ENCODE measurements around the gene CIAO2A. TPM values are rescaled to one million over a fixed set of nuclear protein-coding genes. Genes with fewer than 3 reads are reported as not detected.

The CIAO2A gene
- total and polyA plus RNA-seq, 4 donors = 124 to 404 (median 159) TPM

- Histone ChIP-seq H3K4me1 (ENCODE audit: control insufficient read depth in 4 of 4, insufficient read depth in 4 of 4, low read length in 3 of 4) (no peaks in the 10 kb centered on the region), H3K27ac (ENCODE audit: low read depth in 1 of 2, low read length in 2 of 2) (no peak overlapping the region), H3K4me3 (ENCODE audit: low read depth in 1 of 3, low read length in 3 of 3) (no peak overlapping the region), H3K36me3 (ENCODE audit: control insufficient read depth in 4 of 4, insufficient read depth in 3 of 4, low read depth in 1 of 4, low read length in 3 of 4) (peaks cover 3 to 50% (median 19%) of the 10 kb centered on the region in 4 donors), H3K9ac (ENCODE audit: low read depth in 1 of 2, low read length in 2 of 2) (no peak overlapping the region), H3K9me3 (ENCODE audit: control insufficient read depth in 4 of 4, low read length in 3 of 4) (no peaks in the 10 kb centered on the region), H3K27me3 (ENCODE audit: control insufficient read depth in 4 of 4, insufficient read depth in 4 of 4, low read length in 3 of 4) (no peaks in the 10 kb centered on the region)
- TF ChIP-seq ATF3 (IDR thresholded peaks at IDR 0.05) (no peak), FOXA1 (IDR thresholded peaks at IDR 0.05) (no peak)
- 93% methylated on average over 6 of the region's 6 CpGs for WGBS
- no peak for DNase-seq (ENCODE audit: low spot score)
These were observed 49.6 kb upstream of the CIAO2A start for GRCh38 chr15:64143276-64143675.

GRCh38 chr15:64141798-64142512, 48.3 kb upstream of the CIAO2A start:
- Histone ChIP-seq H3K4me1 (ENCODE audit: control insufficient read depth in 4 of 4, insufficient read depth in 4 of 4, low read length in 3 of 4) (no peaks in the 10 kb centered on the region), H3K9ac (ENCODE audit: low read depth in 1 of 2, low read length in 2 of 2) (no peak overlapping the region), H3K27ac (ENCODE audit: low read depth in 1 of 2, low read length in 2 of 2) (no peak overlapping the region), H3K36me3 (ENCODE audit: control insufficient read depth in 4 of 4, insufficient read depth in 3 of 4, low read depth in 1 of 4, low read length in 3 of 4) (peaks cover 8 to 63% (median 31%) of the 10 kb centered on the region in 4 donors), H3K4me3 (ENCODE audit: low read depth in 1 of 3, low read length in 3 of 3) (no peak overlapping the region), H3K9me3 (ENCODE audit: control insufficient read depth in 4 of 4, low read length in 3 of 4) (no peaks in the 10 kb centered on the region), H3K27me3 (ENCODE audit: control insufficient read depth in 4 of 4, insufficient read depth in 4 of 4, low read length in 3 of 4) (no peaks in the 10 kb centered on the region)
- DNase-seq (ENCODE audit: low spot score) = no peak
- TF ChIP-seq CTCF (IDR thresholded peaks at IDR 0.05; ENCODE audit: low read depth, low read length, missing input control) = no peak
- WGBS = 97% methylated on average over 8 of the region's 8 CpGs

GRCh38 chr15:64138331-64138941, 44.8 kb upstream of the CIAO2A start:
- no peak overlapping the region for H3K4me3 ChIP-seq (ENCODE audit: low read depth in 1 of 3, low read length in 3 of 3)
- H3K27me3 ChIP-seq (ENCODE audit: control insufficient read depth in 4 of 4, insufficient read depth in 4 of 4, low read length in 3 of 4) = no peaks in the 10 kb centered on the region
- H3K27ac ChIP-seq (ENCODE audit: low read depth in 1 of 2, low read length in 2 of 2) = no peak overlapping the region
- no peaks in the 10 kb centered on the region for H3K9me3 ChIP-seq (ENCODE audit: control insufficient read depth in 4 of 4, low read length in 3 of 4)
- 96% methylated on average over 4 of the region's 4 CpGs for WGBS
- H3K4me1 ChIP-seq (ENCODE audit: control insufficient read depth in 4 of 4, insufficient read depth in 4 of 4, low read length in 3 of 4) = no peaks in the 10 kb centered on the region
- no peak for TF ChIP-seq MAX (IDR thresholded peaks at IDR 0.05)
- TF ChIP-seq ZBTB33 (IDR thresholded peaks at IDR 0.05) = no peak
- TF ChIP-seq HNF4A (conservative IDR thresholded peaks at IDR 0.05) = no peak
- TF ChIP-seq SP1 (IDR thresholded peaks at IDR 0.05) = no peak
- no peak for TF ChIP-seq ATF3 (IDR thresholded peaks at IDR 0.05)
- TF ChIP-seq FOXA1 (IDR thresholded peaks at IDR 0.05) = no peak
- no peak for TF ChIP-seq RXRA (IDR thresholded peaks at IDR 0.05)
- TF ChIP-seq EGR1 (IDR thresholded peaks at IDR 0.05; ENCODE audit: low read depth in 2 of 2) = no peak
- no peak for TF ChIP-seq YY1 (IDR thresholded peaks at IDR 0.05)
- TF ChIP-seq CTCF (IDR thresholded peaks at IDR 0.05; ENCODE audit: low read depth, low read length, missing input control) = no peak
- TF ChIP-seq HNF4G (IDR thresholded peaks at IDR 0.05) = no peak
- no peak for TF ChIP-seq GABPA (IDR thresholded peaks at IDR 0.05 in 1 of 2, conservative IDR thresholded peaks at IDR 0.05 in 1 of 2)
- no peak for TF ChIP-seq NR2F2 (IDR thresholded peaks at IDR 0.05)
- DNase-seq (ENCODE audit: low spot score) = no peak
- no peak overlapping the region for H3K9ac ChIP-seq (ENCODE audit: low read depth in 1 of 2, low read length in 2 of 2)
- peaks cover 16 to 74% (median 52%) of the 10 kb centered on the region in 4 donors for H3K36me3 ChIP-seq (ENCODE audit: control insufficient read depth in 4 of 4, insufficient read depth in 3 of 4, low read depth in 1 of 4, low read length in 3 of 4)

Measured in liver (tissue), 9 donors.